Loucy (cell line): Measurements from ENCODE around the gene TTC14.

ENCODE experiments used
- H2AFZ ChIP-seq: fragments of 200-600 bp; sonication (generic); 2 replicates; pipeline ENCODE4 v1.6.0; 2016; ENCODE audit warnings: antibody characterized with exemption, mild to moderate bottlenecking, low read length, moderate library complexity
- H3F3A ChIP-seq: fragments of 200-600 bp; 2 replicates; pipeline ENCODE4 v1.6.0; 2016; ENCODE audit warnings: antibody characterized with exemption, low read depth, mild to moderate bottlenecking
- H3K27me3 ChIP-seq: fragments of 200-600 bp; sonication (generic); 2 replicates; pipeline ENCODE4 v1.6.1; 2014; ENCODE audit warnings: low read length, mild to moderate bottlenecking; ENCODE audit not compliant: insufficient read depth, poor library complexity, severe bottlenecking
- H3K36me3 ChIP-seq: fragments of 200-600 bp; sonication (generic); 2 replicates; pipeline ENCODE4 v1.6.1; 2016; ENCODE audit warnings: low read length; ENCODE audit not compliant: insufficient read depth
- H3K4me1 ChIP-seq: fragments of 200-600 bp; sonication (generic); 2 replicates; pipeline ENCODE4 v1.5.1; 2014; ENCODE audit warnings: low read length, mild to moderate bottlenecking; ENCODE audit not compliant: insufficient read depth, poor library complexity, severe bottlenecking
- H3K4me2 ChIP-seq: fragments of 200-600 bp; sonication (generic); 2 replicates; pipeline ENCODE4 v1.6.0; 2014; ENCODE audit warnings: antibody characterized with exemption, low read length, low read depth, mild to moderate bottlenecking; ENCODE audit not compliant: poor library complexity, severe bottlenecking
- H3K4me3 ChIP-seq: fragments of 200-600 bp; sonication (generic); 2 replicates; pipeline ENCODE4 v1.5.1; 2014; ENCODE audit warnings: low read length, mild to moderate bottlenecking, mixed read lengths; ENCODE audit not compliant: poor library complexity, severe bottlenecking
- H3K79me2 ChIP-seq: fragments of 200-600 bp; sonication (generic); 2 replicates; pipeline ENCODE4 v1.6.1; 2014; ENCODE audit warnings: low read length; ENCODE audit not compliant: insufficient read depth
- H3K9ac ChIP-seq: fragments of 200-600 bp; sonication (generic); 2 replicates; pipeline ENCODE4 v1.6.0; 2014; ENCODE audit warnings: mild to moderate bottlenecking, low read depth, low read length, moderate library complexity; ENCODE audit not compliant: poor library complexity, severe bottlenecking
- H3K9me2 ChIP-seq: fragments of 200-600 bp; sonication (generic); replicated peaks from 2 replicates; pipeline ENCODE4 v1.6.1; 2016; ENCODE audit warnings: low read depth, low read length, mixed read lengths
- H3K9me3 ChIP-seq: fragments of 200-600 bp; sonication (generic); 2 replicates; pipeline ENCODE4 v1.6.1; 2014; ENCODE audit warnings: mild to moderate bottlenecking, antibody characterized with exemption, low read length, low read depth; ENCODE audit not compliant: insufficient read depth
- H4K20me1 ChIP-seq: fragments of 200-600 bp; sonication (generic); 2 replicates; pipeline ENCODE4 v1.6.0; 2014; ENCODE audit warnings: antibody characterized with exemption, low read length, mild to moderate bottlenecking; ENCODE audit not compliant: insufficient read depth, poor library complexity, severe bottlenecking
- CTCF ChIP-seq: fragments of 200-600 bp; sonication (generic); conservative IDR thresholded peaks from 2 replicates; pipeline ENCODE4 v1.5.1; 2014; ENCODE audit warnings: mild to moderate bottlenecking, antibody characterized with exemption, low read length
- EZH2phosphoT487 ChIP-seq: fragments of 200-600 bp; IDR thresholded peaks from 2 replicates; pipeline ENCODE4 v1.6.1; 2018; ENCODE audit warnings: antibody characterized with exemption, mild to moderate bottlenecking, moderate library complexity, borderline replicate concordance

Gene TTC14

GRCh38 chr3:180633722-180634121 is 31.8 kb downstream of the TTC14 start:
- no peak overlapping the region for H3K9ac ChIP-seq
- TF ChIP-seq CTCF: no peak; the same call in 1 of the 2 replicates
- TF ChIP-seq EZH2phosphoT487: no peak
- H4K20me1 ChIP-seq: no peaks in the 10 kb centered on the region
- no peaks in the 10 kb centered on the region for H3K9me3 ChIP-seq
- H3K27me3 ChIP-seq: no peaks in the 10 kb centered on the region
- no peak overlapping the region for H3K4me3 ChIP-seq
- H3K4me2 ChIP-seq: no peak overlapping the region
- H2AFZ ChIP-seq: no peak overlapping the region
- no peaks in the 10 kb centered on the region for H3F3A ChIP-seq
- no peaks in the 10 kb centered on the region for H3K36me3 ChIP-seq
- H3K4me1 ChIP-seq: no peaks in the 10 kb centered on the region
- H3K9me2 ChIP-seq: no peaks in the 10 kb centered on the region
- H3K79me2 ChIP-seq: no peaks in the 10 kb centered on the region

- Histone ChIP-seq H3K79me2 (no peaks in the 10 kb centered on the region), H3K9me3 (no peaks in the 10 kb centered on the region), H3K9me2 (no peaks in the 10 kb centered on the region), H3K4me2 (no peak overlapping the region), H3K36me3 (no peaks in the 10 kb centered on the region), H3K4me3 (no peak overlapping the region), H2AFZ (no peak overlapping the region), H3F3A (no peaks in the 10 kb centered on the region), H3K9ac (no peak overlapping the region), H3K27me3 (no peaks in the 10 kb centered on the region), H4K20me1 (no peaks in the 10 kb centered on the region), H3K4me1 (no peaks in the 10 kb centered on the region)
- TF ChIP-seq EZH2phosphoT487: no peak
Measured at GRCh38 chr3:180640987-180641386, 39.0 kb downstream of the TTC14 start.

GRCh38 chr3:180646187-180646790 is 44.3 kb downstream of the TTC14 start:
- Histone ChIP-seq H3K79me2 (no peaks in the 10 kb centered on the region), H3K4me2 (no peak overlapping the region), H3F3A (no peaks in the 10 kb centered on the region), H4K20me1 (no peaks in the 10 kb centered on the region), H3K27me3 (no peaks in the 10 kb centered on the region), H3K9me3 (no peaks in the 10 kb centered on the region), H3K9ac (no peak overlapping the region), H3K4me1 (no peaks in the 10 kb centered on the region), H3K4me3 (no peak overlapping the region), H3K9me2 (no peaks in the 10 kb centered on the region), H2AFZ (no peak overlapping the region), H3K36me3 (no peaks in the 10 kb centered on the region)
- no peak for TF ChIP-seq EZH2phosphoT487
- TF ChIP-seq CTCF: peak; percentile 47

- Histone ChIP-seq H3K4me2 (no peak overlapping the region), H3F3A (no peaks in the 10 kb centered on the region), H2AFZ (no peak overlapping the region), H3K27me3 (no peaks in the 10 kb centered on the region), H3K9me3 (no peaks in the 10 kb centered on the region), H4K20me1 (no peaks in the 10 kb centered on the region), H3K4me3 (no peak overlapping the region), H3K4me1 (no peaks in the 10 kb centered on the region), H3K9me2 (no peaks in the 10 kb centered on the region), H3K9ac (no peak overlapping the region), H3K36me3 (no peaks in the 10 kb centered on the region), H3K79me2 (no peaks in the 10 kb centered on the region)
- TF ChIP-seq EZH2phosphoT487 (no peak), CTCF (no peak)
Measured at GRCh38 chr3:180656406-180656805, 54.4 kb downstream of the TTC14 start.
